H1 (cell line): ENCODE data around the gene CYP2C19. TPM values are rescaled to one million over a fixed set of nuclear protein-coding genes. Genes with fewer than 3 reads are reported as not detected.

Experiments used
- CTCF ChIA-PET: fragments of 300-600 bp; sonication (Branson Sonifier 250); formaldehyde crosslinking; loops from one replicate; lab custom pipeline; 2021; ENCODE audit not compliant: partially characterized antibody; lab: Charles Lee
- POLR2A ChIA-PET: fragments of 300-600 bp; sonication (Branson Sonifier 250); formaldehyde crosslinking; loops from one replicate; lab custom pipeline; 2021; ENCODE audit warnings: inconsistent platforms; ENCODE audit not compliant: partially characterized antibody; lab: Charles Lee
- DNase-seq, 2 experiments: peaks; one replicate each; pipeline versions ENCODE4 v3.0.0 to v3.0.0-alpha.2; 2010 to 2022; ENCODE audit warnings: low spot score in 2 of 2, low read depth in 1 of 2, mixed read lengths in 1 of 2
- FAIRE-seq: peaks from 2 replicates; lab custom pipeline; 2011; peaks lifted over from hg19 to GRCh38; lab: Jason Lieb, UNC
- H2AFZ ChIP-seq: 2 replicates; pipeline ENCODE4 v1.8.1; 2012; ENCODE audit warnings: low read length, inconsistent platforms
- H2AK5ac ChIP-seq: 2 replicates; pipeline ENCODE4 v1.6.1; 2013; ENCODE audit warnings: low read depth, low read length
- H2BK120ac ChIP-seq: replicated peaks from 2 replicates; pipeline ENCODE3; 2013; ENCODE audit warnings: low read depth, low read length, inconsistent platforms
- H2BK12ac ChIP-seq: 2 replicates; pipeline ENCODE4 v1.6.1; 2013; ENCODE audit warnings: low read depth, low read length
- H2BK15ac ChIP-seq: 2 replicates; pipeline ENCODE4 v1.6.1; 2013; ENCODE audit warnings: low read length
- H2BK20ac ChIP-seq: 2 replicates; pipeline ENCODE4 v1.6.1; 2013; ENCODE audit warnings: low read length
- H2BK5ac ChIP-seq: 2 replicates; pipeline ENCODE4 v1.6.1; 2013; ENCODE audit warnings: low read depth, low read length
- H3K14ac ChIP-seq: 2 replicates; pipeline ENCODE4 v1.6.1; 2013; ENCODE audit warnings: inconsistent platforms; ENCODE audit not compliant: insufficient read length
- H3K18ac ChIP-seq: 2 replicates; pipeline ENCODE4 v1.6.1; 2013; ENCODE audit warnings: low read length; ENCODE audit errors: extremely low read depth
- H3K23ac ChIP-seq: 2 replicates; pipeline ENCODE4 v1.6.1; 2013; ENCODE audit warnings: inconsistent platforms; ENCODE audit not compliant: insufficient read length
- H3K23me2 ChIP-seq: 2 replicates; pipeline ENCODE4 v1.6.1; 2013; ENCODE audit warnings: low read depth, low read length
- H3K27ac ChIP-seq: 2 replicates; pipeline ENCODE4 v1.6.1; 2011; ENCODE audit warnings: low read depth, low read length, inconsistent platforms
- H3K27me3 ChIP-seq, 4 experiments: replicated peaks in 1 of 4; 1 replicate in 1 of 4; 2 replicates in 3 of 4; pipeline versions ENCODE4 v1.6.1 to v1.8.1; 2011 to 2013; ENCODE audit warnings: low read length in 3 of 4, mild to moderate bottlenecking in 3 of 4, inconsistent platforms in 2 of 4, mixed read lengths in 2 of 4, moderate library complexity in 1 of 4; ENCODE audit not compliant: control insufficient read depth in 3 of 4, insufficient read depth in 3 of 4; ENCODE audit errors: extremely low read depth in 1 of 4
- H3K36me3 ChIP-seq, 4 experiments: 2 replicates each; pipeline versions ENCODE4 v1.6.1 to v1.8.1; 2011 to 2013; ENCODE audit warnings: mild to moderate bottlenecking in 4 of 4, low read length in 3 of 4, moderate library complexity in 2 of 4, control low read depth in 1 of 4, inconsistent platforms in 1 of 4; ENCODE audit not compliant: insufficient read depth in 4 of 4, control insufficient read depth in 2 of 4
- H3K4ac ChIP-seq: replicated peaks from 2 replicates; pipeline ENCODE3; 2013; ENCODE audit warnings: low read length, low read depth, mixed read lengths, inconsistent platforms; ENCODE audit not compliant: insufficient read length
- H3K4me1 ChIP-seq, 4 experiments: replicated peaks in 1 of 4; 1 replicate in 1 of 4; 2 replicates in 3 of 4; pipeline versions ENCODE4 v1.6.1 to v1.8.1; 2011 to 2013; ENCODE audit warnings: low read length in 3 of 4, inconsistent platforms in 2 of 4, mixed read lengths in 1 of 4; ENCODE audit not compliant: insufficient read depth in 4 of 4, control insufficient read depth in 3 of 4
- H3K4me2 ChIP-seq, 2 experiments: 2 replicates each; pipeline versions ENCODE4 v1.6.1 to v1.8.1; 2011 to 2013; ENCODE audit warnings: low read depth in 2 of 2, low read length in 2 of 2, control low read depth in 1 of 2, inconsistent platforms in 1 of 2, mild to moderate bottlenecking in 1 of 2; ENCODE audit not compliant: insufficient read depth in 1 of 2
- H3K4me3 ChIP-seq, 4 experiments: fragments of 200-600, 300-600 bp in 1 of 4; sonication (generic), shearing (Covaris generic), sonication (Bioruptor Twin) in 1 of 4; 2 replicates each; pipeline versions ENCODE4 v1.5.1 to v1.8.1; 2011 to 2016; ENCODE audit warnings: low read length in 4 of 4, low read depth in 3 of 4, control low read depth in 2 of 4, inconsistent platforms in 2 of 4, mild to moderate bottlenecking in 2 of 4, mixed read lengths in 1 of 4, moderate library complexity in 1 of 4; ENCODE audit not compliant: insufficient read depth in 2 of 4; ENCODE audit errors: extremely low read depth in 1 of 4
- H3K56ac ChIP-seq: replicated peaks from 2 replicates; pipeline ENCODE3; 2013; ENCODE audit warnings: low read depth, mild to moderate bottlenecking, mixed read lengths, low read length, inconsistent platforms; ENCODE audit not compliant: insufficient read length
- H3K79me1 ChIP-seq: 2 replicates; pipeline ENCODE4 v1.6.1; 2013; ENCODE audit warnings: low read depth, low read length, control low read depth
- H3K79me2 ChIP-seq, 2 experiments: 2 replicates each; pipeline versions ENCODE4 v1.6.1 to v1.8.1; 2012 to 2013; ENCODE audit warnings: low read length in 2 of 2, mild to moderate bottlenecking in 2 of 2, inconsistent platforms in 1 of 2; ENCODE audit not compliant: insufficient read depth in 2 of 2, control insufficient read depth in 1 of 2
- H3K9ac ChIP-seq, 4 experiments: replicated peaks in 1 of 4; 1 replicate in 1 of 4; 2 replicates in 3 of 4; pipeline versions ENCODE4 v1.6.1 to v1.8.1; 2011 to 2013; ENCODE audit warnings: low read depth in 3 of 4, low read length in 3 of 4, control low read depth in 2 of 4, mild to moderate bottlenecking in 2 of 4, moderate library complexity in 2 of 4, inconsistent platforms in 1 of 4; ENCODE audit errors: extremely low read depth in 1 of 4
- H3K9me3 ChIP-seq, 2 experiments: 2 replicates each; pipeline versions ENCODE4 v1.6.1 to v1.8.1; 2012 to 2013; ENCODE audit warnings: mild to moderate bottlenecking in 2 of 2, moderate library complexity in 2 of 2, control low read depth in 1 of 2, inconsistent platforms in 1 of 2, low read depth in 1 of 2, low read length in 1 of 2, mixed read lengths in 1 of 2; ENCODE audit not compliant: insufficient read depth in 2 of 2
- H4K20me1 ChIP-seq, 2 experiments: replicated peaks in 1 of 2; 2 replicates each; pipeline versions ENCODE3 to v1.8.1; 2011 to 2013; ENCODE audit warnings: inconsistent platforms in 2 of 2, low read length in 2 of 2, mild to moderate bottlenecking in 1 of 2; ENCODE audit not compliant: insufficient read depth in 2 of 2, control insufficient read depth in 1 of 2
- H4K5ac ChIP-seq: 2 replicates; pipeline ENCODE4 v1.6.1; 2013; ENCODE audit warnings: low read length, low read depth, mixed read lengths, inconsistent platforms; ENCODE audit not compliant: insufficient read length
- H4K8ac ChIP-seq: 2 replicates; pipeline ENCODE4 v1.8.0; 2013; ENCODE audit warnings: mild to moderate bottlenecking, moderate library complexity, low read length, inconsistent platforms; ENCODE audit not compliant: insufficient read depth; ENCODE audit errors: extremely low read depth
- H4K91ac ChIP-seq: replicated peaks from 2 replicates; pipeline ENCODE3; 2013; ENCODE audit warnings: low read length, mixed read lengths, inconsistent platforms; ENCODE audit not compliant: insufficient read length
- CEBPB ChIP-seq: IDR thresholded peaks from 2 replicates; pipeline ENCODE4 v1.6.1; 2012; ENCODE audit warnings: low read depth, low read length
- EP300 ChIP-seq, 2 experiments: IDR thresholded peaks; 1 replicate in 1 of 2; 2 replicates in 1 of 2; pipeline ENCODE4 v1.6.1; 2011 to 2012; ENCODE audit warnings: low read depth in 2 of 2, low read length in 2 of 2, mild to moderate bottlenecking in 2 of 2, borderline replicate concordance in 1 of 2, inconsistent platforms in 1 of 2, moderate library complexity in 1 of 2
- EZH2 ChIP-seq: fragments of 200-600 bp; sonication (generic); IDR thresholded peaks from 2 replicates; pipeline ENCODE4 v1.7.1; 2012; ENCODE audit warnings: low read depth, mild to moderate bottlenecking, moderate library complexity, low read length, inconsistent platforms; ENCODE audit not compliant: severe bottlenecking
- GTF2F1 ChIP-seq: IDR thresholded peaks from 2 replicates; pipeline ENCODE4 v1.6.1; 2012; ENCODE audit warnings: low read depth, low read length, improper control_type of control experiment, borderline replicate concordance
- NANOG ChIP-seq: IDR thresholded peaks from 2 replicates; pipeline ENCODE4 v1.6.1; 2011; ENCODE audit warnings: low read length, low read depth, mild to moderate bottlenecking, inconsistent platforms; ENCODE audit not compliant: insufficient read depth, poor library complexity, severe bottlenecking
- PHF8 ChIP-seq: fragments of 200-600 bp; sonication (generic); conservative IDR thresholded peaks from 2 replicates; pipeline ENCODE4 v1.7.1; 2012; ENCODE audit warnings: low read depth, mild to moderate bottlenecking, inconsistent platforms, low read length, moderate library complexity
- POLR2AphosphoS5 ChIP-seq: IDR thresholded peaks from 2 replicates; pipeline ENCODE4 v1.6.1; 2011; ENCODE audit warnings: low read depth, low read length
- TBP ChIP-seq: IDR thresholded peaks from 2 replicates; pipeline ENCODE4 v1.6.1; 2011; ENCODE audit warnings: low read depth, low read length, improper control_type of control experiment
- WGBS, 2 experiments: shearing (Covaris generic) in 1 of 2; methylation state at CpG; one replicate each; pipeline versions ENCODE4 v1.1.6 to v1.1.7; 2013 to 2015; ENCODE audit warnings: low lambda C conversion rate in 2 of 2, mixed read lengths in 2 of 2, inconsistent platforms in 1 of 2, low coverage in 1 of 2, missing lambda C conversion rate in 1 of 2; ENCODE audit not compliant: insufficient replicate concordance in 2 of 2, insufficient coverage in 1 of 2, insufficient read length in 1 of 2; ENCODE audit errors: extremely low coverage in 1 of 2, missing lambda C conversion rate in 1 of 2; 5-methylcytosine and 5-hydroxymethylcytosine counted together
- polyA plus RNA-seq, 7 experiments: library from polyadenylated mRNA; depleted of rRNA in 3 of 7; stranded (reverse) in 5 of 7; unstranded in 2 of 7; fragments of >200 nt in 5 of 7; fragments of 200-250 nt in 2 of 7; gene quantifications; 1 replicate in 5 of 7; 2 replicates in 1 of 7; 4 replicates in 1 of 7; pipeline versions ENCODE4 v1.2.1 to v1.2.3, GENCODE V29; 2011 to 2013; ENCODE audit warnings: missing spikeins in 2 of 7, mixed read lengths in 2 of 7
- total RNA-seq: library from RNA; stranded (reverse); fragmentation: NEBNext Ultra II Directional; extraction: Animal tissue kit (Norgen Biotek cat#: 25700); gene quantifications from 2 replicates; pipeline ENCODE4 v1.2.1, GENCODE V29; 2021

CYP2C19 gene
- total and polyA plus RNA-seq, 2 of the 8 experiments (the other 6 are each of a cell fraction or from before 2014, with no cell fraction given): not detected

- Histone ChIP-seq H2BK15ac (no peak overlapping the region), H2AK5ac (no peak overlapping the region), H3K23ac (no peak overlapping the region), H3K4me1 (no peaks in the 10 kb centered on the region), H4K8ac (no peak overlapping the region), H3K27me3 (no peaks in the 10 kb centered on the region), H3K4me2 (no peak overlapping the region), H2BK20ac (no peak overlapping the region), H3K27ac (no peak overlapping the region), H4K5ac (no peak overlapping the region), H2BK120ac (no peak overlapping the region), H3K36me3 (no peaks in the 10 kb centered on the region), H4K91ac (no peak overlapping the region), H3K14ac (no peak overlapping the region), H4K20me1 (no peaks in the 10 kb centered on the region), H3K56ac (no peak overlapping the region), H3K9ac (no peak overlapping the region), H2AFZ (no peak overlapping the region), H3K18ac (no peak overlapping the region), H2BK12ac (no peak overlapping the region), H3K4me3 (no peak overlapping the region), H3K23me2 (no peaks in the 10 kb centered on the region), H2BK5ac (no peak overlapping the region), H3K9me3 (no peaks in the 10 kb centered on the region), H3K79me2 (no peaks in the 10 kb centered on the region), H3K4ac (no peak overlapping the region), H3K79me1 (no peaks in the 10 kb centered on the region)
- ChIA-PET POLR2A (no interaction called here), CTCF (no interaction called here)
- WGBS, 2 experiments: 82% methylated on average over 3 of the region's 3 CpGs; no CpG with 5 or more reads in 1 of the 2 experiments
- TF ChIP-seq POLR2AphosphoS5 (no peak), TBP (no peak), EP300 (IDR thresholded peaks at IDR 0.05; ENCODE audit: borderline replicate concordance in 1 of 2, low read depth in 2 of 2, low read length in 2 of 2) (no peak), CEBPB (no peak), PHF8 (no peak), GTF2F1 (no peak), EZH2 (no peak), NANOG (no peak)
- no peak for FAIRE-seq
- DNase-seq: no peak
Observed at GRCh38 chr10:94852438-94852837, 90.0 kb downstream of the CYP2C19 start.
